MCF 10A (cell line): Measurements from ENCODE around the gene GSTT4. TPM values are rescaled to one million over a fixed set of nuclear protein-coding genes. Genes with fewer than 3 reads are reported as not detected.

Experiments
- BruUV-seq: library from RNA; stranded (reverse); fragments of 400-500 nt; replicated peaks from 2 replicates; lab custom pipeline; 2021; lab: Mats Ljungman, UMichigan
- CTCF ChIA-PET: fragments of 300-600 bp; sonication (Branson Sonifier 250); formaldehyde crosslinking; extraction: SDS; loops from one replicate; lab custom pipeline; 2021; ENCODE audit warnings: antibody characterized with exemption, inconsistent platforms; lab: Yijun Ruan, JAX
- POLR2A ChIA-PET: fragments of 300-600, 350-650 bp; sonication (Branson Sonifier 250); formaldehyde crosslinking; extraction: SDS; loops from one replicate; lab custom pipeline; 2020; ENCODE audit warnings: antibody characterized with exemption, inconsistent platforms; lab: Yijun Ruan, JAX
- DNase-seq: peaks from one replicate; pipeline ENCODE4 v3.0.0-alpha.2; 2018; ENCODE audit not compliant: unreplicated experiment
- H3K27ac Mint-ChIP-seq: one replicate; pipeline ENCODE4 v1.8.0; 2022; ENCODE audit warnings: mild to moderate bottlenecking, low read depth, mixed read lengths; ENCODE audit not compliant: unreplicated experiment
- H3K27me3 Mint-ChIP-seq: one replicate; pipeline ENCODE4 v1.8.0; 2022; ENCODE audit warnings: mixed read lengths; ENCODE audit not compliant: insufficient read depth, unreplicated experiment
- H3K36me3 Mint-ChIP-seq: one replicate; pipeline ENCODE4 v1.8.0; 2022; ENCODE audit warnings: mild to moderate bottlenecking, moderate library complexity, mixed read lengths; ENCODE audit not compliant: insufficient read depth, unreplicated experiment
- H3K4me1 Mint-ChIP-seq: one replicate; pipeline ENCODE4 v1.8.0; 2022; ENCODE audit warnings: mixed read lengths; ENCODE audit not compliant: insufficient read depth, unreplicated experiment
- H3K4me3 Mint-ChIP-seq: one replicate; pipeline ENCODE4 v1.8.0; 2022; ENCODE audit warnings: mild to moderate bottlenecking, moderate library complexity, mixed read lengths; ENCODE audit not compliant: unreplicated experiment
- H3K9me3 Mint-ChIP-seq: one replicate; pipeline ENCODE4 v1.8.0; 2022; ENCODE audit warnings: mixed read lengths; ENCODE audit not compliant: unreplicated experiment
- intact Hi-C: fragments of 100-400 bp; cut with micrococcal nuclease; formaldehyde crosslinking; loops from 2 replicates; pipeline ENCODE4 v1.14.1; 2022
- total RNA-seq: library from RNA; stranded (reverse); gene quantifications from 2 replicates; pipeline ENCODE4 v1.2.3, GENCODE V29; 2022
- TF ChIP-seq, protein P1 (sequence below): fragments of 200-600 bp; IDR thresholded peaks from one replicate; pipeline ENCODE4 v1.8.0; 2022; ENCODE audit warnings: antibody characterized with exemption, mild to moderate bottlenecking; ENCODE audit not compliant: unreplicated experiment

GSTT4 gene
- total RNA-seq, 1 experiment from 2014 or later = not detected

- TF ChIP-seq, protein P1, sequence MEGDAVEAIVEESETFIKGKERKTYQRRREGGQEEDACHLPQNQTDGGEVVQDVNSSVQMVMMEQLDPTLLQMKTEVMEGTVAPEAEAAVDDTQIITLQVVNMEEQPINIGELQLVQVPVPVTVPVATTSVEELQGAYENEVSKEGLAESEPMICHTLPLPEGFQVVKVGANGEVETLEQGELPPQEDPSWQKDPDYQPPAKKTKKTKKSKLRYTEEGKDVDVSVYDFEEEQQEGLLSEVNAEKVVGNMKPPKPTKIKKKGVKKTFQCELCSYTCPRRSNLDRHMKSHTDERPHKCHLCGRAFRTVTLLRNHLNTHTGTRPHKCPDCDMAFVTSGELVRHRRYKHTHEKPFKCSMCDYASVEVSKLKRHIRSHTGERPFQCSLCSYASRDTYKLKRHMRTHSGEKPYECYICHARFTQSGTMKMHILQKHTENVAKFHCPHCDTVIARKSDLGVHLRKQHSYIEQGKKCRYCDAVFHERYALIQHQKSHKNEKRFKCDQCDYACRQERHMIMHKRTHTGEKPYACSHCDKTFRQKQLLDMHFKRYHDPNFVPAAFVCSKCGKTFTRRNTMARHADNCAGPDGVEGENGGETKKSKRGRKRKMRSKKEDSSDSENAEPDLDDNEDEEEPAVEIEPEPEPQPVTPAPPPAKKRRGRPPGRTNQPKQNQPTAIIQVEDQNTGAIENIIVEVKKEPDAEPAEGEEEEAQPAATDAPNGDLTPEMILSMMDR = no peak
- CTCF ChIA-PET = no interaction called here
- H3K4me3 Mint-ChIP-seq = no peak overlapping the region
These were observed 25.0 kb upstream of the GSTT4 start for GRCh38 chr22:24030186-24030702.

DNA sequence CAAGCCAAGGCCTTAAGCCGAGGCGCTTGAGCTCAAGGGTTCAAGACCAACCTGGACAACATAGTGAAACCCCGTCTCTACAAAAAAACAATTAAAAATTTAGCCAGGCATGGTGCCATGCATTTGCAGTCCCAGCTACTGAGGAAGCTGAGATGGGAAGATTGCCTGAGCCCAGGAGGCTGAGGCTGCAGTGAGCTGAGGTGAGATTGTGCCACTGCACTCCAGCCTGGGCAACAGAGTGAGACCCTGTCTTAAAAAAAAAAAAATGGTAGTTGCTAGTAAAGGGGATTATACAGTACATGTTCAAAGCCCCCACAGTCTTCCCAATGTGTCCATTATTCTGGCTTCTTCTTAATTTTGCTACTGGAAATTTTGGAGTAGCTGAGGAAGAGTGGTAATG lies 24.1 kb upstream of the GSTT4 start:
- Mint-ChIP-seq H3K9me3 (peaks cover 4% of the 10 kb centered on the region), H3K4me3 (no peak overlapping the region), H3K4me1 (no peaks in the 10 kb centered on the region), H3K27ac (no peak overlapping the region), H3K36me3 (peaks cover 5% of the 10 kb centered on the region), H3K27me3 (no peaks in the 10 kb centered on the region)
- BruUV-seq = no TSS peak
- intact Hi-C loops = no loop called here
- TF ChIP-seq, protein P1 = no peak
- ChIA-PET CTCF (interaction anchor here (0.6 kb wide), 1 partner anchor 126 kb away, joined by 3 read pairs; no protein-coding TSS in a partner anchor), POLR2A (interaction anchor here (0.6 to 1.4 kb wide), 3 partner anchors 12 to 18 kb away, joined by 3 to 5 read pairs (median 3); partner anchors contain the start of gene CABIN1)
- no peak for DNase-seq

More at GRCh38 chr22:24030186-24030702, 25.0 kb upstream of the GSTT4 start:
- intact Hi-C loops = no loop called here
- Mint-ChIP-seq H3K27ac (no peak overlapping the region), H3K36me3 (peaks cover 5% of the 10 kb centered on the region), H3K4me1 (peaks cover 6% of the 10 kb centered on the region), H3K9me3 (no peaks in the 10 kb centered on the region), H3K27me3 (no peaks in the 10 kb centered on the region)
- no peak for DNase-seq
- no TSS peak for BruUV-seq
- POLR2A ChIA-PET = interaction anchor here (1.2 to 1.4 kb wide), 2 partner anchors 18 to 19 kb away, joined by 4 to 5 read pairs; partner anchors contain the start of gene CABIN1

DNA sequence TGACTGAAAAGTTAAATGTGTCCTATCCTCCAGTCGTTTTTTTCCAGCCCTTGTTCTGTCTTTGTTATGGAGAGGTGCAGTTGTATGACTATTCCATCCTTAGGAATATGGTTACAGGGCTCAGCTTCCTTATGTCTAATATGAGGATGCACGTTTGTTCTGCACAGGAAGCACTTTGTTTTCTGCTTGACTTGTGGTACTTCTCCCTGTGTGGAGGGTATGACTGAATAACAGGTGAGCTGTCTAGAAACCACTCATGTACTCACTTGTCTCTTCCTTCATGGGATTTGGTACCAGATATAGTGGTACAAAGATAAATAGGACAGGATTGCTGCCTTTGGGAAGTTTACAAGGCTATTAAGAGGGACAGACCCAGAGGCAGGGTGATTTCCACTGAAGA lies 23.3 kb upstream of the GSTT4 start:
- ChIA-PET POLR2A (interaction anchor here (0.5 kb wide), 1 partner anchor 15 kb away, joined by 4 read pairs; no protein-coding TSS in a partner anchor), CTCF (no interaction called here)
- Mint-ChIP-seq H3K9me3 (peaks cover 8% of the 10 kb centered on the region), H3K27me3 (no peaks in the 10 kb centered on the region), H3K27ac (no peak overlapping the region), H3K36me3 (peaks cover 5% of the 10 kb centered on the region), H3K4me1 (no peaks in the 10 kb centered on the region), H3K4me3 (no peak overlapping the region)
- no TSS peak for BruUV-seq
- no peak for DNase-seq
- TF ChIP-seq, protein P1 = no peak
- intact Hi-C loops = no loop called here

DNA sequence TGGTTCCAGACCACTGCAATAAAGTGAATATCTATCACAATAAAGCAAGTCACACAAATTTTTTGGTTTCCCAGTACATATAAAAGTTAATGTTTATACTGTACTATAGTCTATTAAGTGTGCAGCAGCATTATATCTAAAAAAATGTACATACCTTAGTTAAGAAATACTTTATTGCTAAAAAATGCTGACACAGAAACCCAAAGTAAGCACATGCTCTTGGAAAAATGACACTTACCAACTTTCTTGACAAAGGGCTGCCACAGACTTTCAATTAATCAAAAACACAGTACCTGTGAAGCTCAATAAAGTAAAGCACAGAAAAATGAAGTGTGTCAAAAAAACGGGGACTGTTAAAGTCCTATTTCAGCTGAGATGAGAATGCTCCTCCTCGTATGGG lies 22.7 kb upstream of the GSTT4 start:
- ChIA-PET POLR2A (no interaction called here), CTCF (no interaction called here)
- H3K27me3 Mint-ChIP-seq = no peaks in the 10 kb centered on the region
- no TSS peak for BruUV-seq
- no peak overlapping the region for H3K4me3 Mint-ChIP-seq
- no peak overlapping the region for H3K27ac Mint-ChIP-seq
- peaks cover 8% of the 10 kb centered on the region for H3K9me3 Mint-ChIP-seq
- TF ChIP-seq, protein P1 = no peak
- no peak for DNase-seq
- H3K36me3 Mint-ChIP-seq = peaks cover 5% of the 10 kb centered on the region
- intact Hi-C loops = no loop called here
- H3K4me1 Mint-ChIP-seq = no peaks in the 10 kb centered on the region
